GM21423 (cell line): ENCODE data around the gene TDRD3.

Experiments used
- ATAC-seq: cut with Tn5 transposase; IDR thresholded peaks from one replicate; pipeline ENCODE4 v1.9.1; 2021; ENCODE audit warnings: mild to moderate bottlenecking, moderate library complexity; ENCODE audit not compliant: unreplicated experiment

Gene TDRD3

DNA sequence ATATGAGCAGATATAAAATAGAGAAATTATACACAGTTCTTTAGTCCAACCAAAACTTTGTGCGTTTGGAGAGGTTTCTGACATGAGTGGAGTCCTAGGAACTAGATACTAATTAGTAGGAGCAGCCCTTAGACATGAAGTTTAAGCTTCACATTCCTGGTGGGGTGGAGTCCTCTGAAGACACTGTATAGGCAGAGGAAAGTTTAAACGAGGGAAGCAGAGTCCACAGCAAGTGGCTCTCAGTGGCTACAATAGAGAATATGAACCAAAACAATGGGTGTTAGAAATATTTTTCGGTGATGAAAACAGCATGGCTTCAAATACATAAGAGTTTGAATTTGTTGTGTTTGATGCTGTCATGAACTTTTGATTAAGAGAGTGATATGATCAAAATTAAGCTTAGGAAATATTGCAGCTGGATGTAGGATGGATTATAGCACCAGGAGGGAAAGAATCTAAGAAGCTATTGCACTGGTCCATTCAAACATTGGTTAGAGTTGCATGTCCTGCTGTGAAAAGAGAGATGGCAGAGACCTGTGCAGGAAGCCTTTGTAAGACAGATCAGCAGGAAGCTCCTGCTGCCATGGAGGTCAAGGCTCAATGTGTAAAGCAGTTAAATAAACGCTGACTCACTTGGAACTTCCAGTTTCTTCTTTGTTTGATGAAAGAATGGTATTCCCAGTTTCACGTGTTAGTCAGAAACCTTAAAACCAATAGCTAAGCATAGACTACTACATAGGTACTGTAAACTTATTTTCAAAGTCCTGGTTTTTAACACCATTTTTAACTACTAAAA is 175.2 kb downstream of the TDRD3 start:
- ATAC-seq = no peak

DNA sequence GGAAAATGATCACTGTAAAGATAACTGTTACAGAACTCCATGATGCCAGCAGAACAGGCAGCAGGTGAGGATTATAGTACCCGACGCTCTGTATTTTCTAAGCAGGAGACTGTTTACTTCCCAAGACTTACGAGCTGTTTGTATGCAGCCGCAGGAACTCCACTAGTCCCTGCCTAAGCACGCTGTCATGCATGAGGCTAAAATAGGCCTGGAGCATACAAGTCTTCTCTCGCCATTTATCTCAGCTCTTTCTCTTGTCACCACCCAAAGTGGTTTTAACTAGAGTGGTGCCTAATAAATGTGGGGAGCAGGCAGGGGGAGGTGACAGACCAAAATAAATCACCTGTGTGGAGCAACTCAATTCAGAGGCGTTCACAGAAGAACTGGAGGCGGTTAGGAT is 175.8 kb downstream of the TDRD3 start:
- no peak for ATAC-seq

DNA sequence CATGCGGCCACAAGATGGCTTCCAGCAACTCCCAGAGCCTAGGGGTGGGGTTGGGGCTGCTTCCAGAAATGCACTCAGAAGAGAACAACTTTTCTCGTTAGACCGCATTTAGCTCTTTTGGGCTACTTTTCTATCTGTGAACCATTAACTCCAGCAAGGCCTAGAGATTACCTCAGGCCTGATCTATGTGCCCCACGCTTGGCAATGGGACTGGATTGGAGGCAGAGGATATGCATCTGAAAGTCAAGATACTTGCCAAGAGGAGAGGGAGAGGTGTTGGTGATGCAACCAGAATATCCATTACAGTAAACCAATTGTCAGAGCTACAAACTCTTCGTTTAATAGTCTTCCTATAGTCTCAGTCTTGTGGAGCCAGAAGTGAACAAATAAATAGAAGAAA is 177.7 kb downstream of the TDRD3 start:
- ATAC-seq = no peak

DNA sequence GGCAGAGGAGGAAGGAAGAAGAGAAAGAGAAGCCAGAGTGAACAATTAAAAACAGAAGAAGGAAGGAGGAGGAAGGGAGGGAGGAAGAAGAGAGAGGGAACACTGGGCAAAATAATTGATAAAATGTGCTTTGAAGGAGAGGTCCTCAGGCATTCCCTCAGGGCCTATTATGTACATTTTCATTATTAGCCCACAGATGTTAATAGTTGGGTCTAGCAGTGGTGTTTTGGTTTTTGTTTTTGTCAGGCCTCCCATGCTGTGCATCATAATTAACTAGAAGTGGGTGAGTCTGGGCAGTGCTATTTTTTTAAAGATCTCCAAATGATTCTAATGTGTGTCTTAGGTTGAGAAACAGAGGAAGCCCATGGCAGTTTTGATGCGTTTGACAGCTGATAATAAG is 178.1 kb downstream of the TDRD3 start:
- no peak for ATAC-seq

DNA sequence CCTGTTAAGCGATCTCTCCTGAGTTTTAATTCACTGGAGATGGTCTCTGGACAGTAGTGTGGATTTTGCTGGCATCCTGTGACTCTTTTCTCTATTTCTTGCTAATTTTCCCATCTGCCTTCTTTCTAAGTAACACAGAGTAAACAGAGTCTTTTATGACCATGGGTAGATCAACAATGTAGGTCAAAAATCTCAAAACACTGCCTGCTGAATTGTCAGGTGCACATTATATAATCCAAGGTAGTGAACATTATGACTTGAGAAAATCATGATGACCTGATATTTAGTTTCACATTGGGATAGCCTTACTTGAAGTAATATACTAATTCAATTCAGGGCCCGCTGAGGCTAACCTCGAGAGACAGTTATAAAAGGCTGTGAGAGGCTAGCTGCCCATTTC is 180.7 kb downstream of the TDRD3 start:
- no peak for ATAC-seq

DNA sequence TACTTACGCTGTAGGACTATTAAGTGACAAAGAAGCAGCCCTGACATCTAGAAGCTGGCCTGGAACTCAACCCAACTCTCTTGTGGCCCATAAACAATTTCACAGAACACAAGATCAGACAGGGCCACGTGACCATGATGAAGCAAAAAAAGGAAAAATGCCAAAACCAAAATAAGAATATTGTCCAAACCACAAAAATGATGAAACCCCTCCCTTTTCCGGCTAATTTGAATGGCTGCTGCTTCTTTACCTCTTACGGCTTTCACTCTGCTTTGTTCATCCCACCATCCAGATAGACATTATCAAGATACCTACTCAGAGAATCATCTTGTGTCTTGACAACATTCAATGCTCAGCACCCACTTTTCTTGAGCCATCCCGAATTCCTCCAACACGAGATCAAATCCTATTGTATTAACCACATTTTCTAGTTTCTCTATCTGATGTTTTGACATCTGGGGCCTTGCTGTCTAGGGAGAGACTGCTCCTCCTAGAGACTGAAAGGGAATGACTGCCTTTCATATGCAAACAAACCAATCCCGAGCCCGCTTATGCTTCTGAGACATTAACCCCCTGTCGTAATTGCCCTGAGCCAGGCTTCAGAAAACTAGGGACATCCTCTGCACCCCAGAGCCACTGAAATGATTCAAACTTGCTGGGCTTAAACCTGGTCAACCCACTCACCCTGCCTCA is 186.3 kb downstream of the TDRD3 start:
- ATAC-seq = no peak

DNA sequence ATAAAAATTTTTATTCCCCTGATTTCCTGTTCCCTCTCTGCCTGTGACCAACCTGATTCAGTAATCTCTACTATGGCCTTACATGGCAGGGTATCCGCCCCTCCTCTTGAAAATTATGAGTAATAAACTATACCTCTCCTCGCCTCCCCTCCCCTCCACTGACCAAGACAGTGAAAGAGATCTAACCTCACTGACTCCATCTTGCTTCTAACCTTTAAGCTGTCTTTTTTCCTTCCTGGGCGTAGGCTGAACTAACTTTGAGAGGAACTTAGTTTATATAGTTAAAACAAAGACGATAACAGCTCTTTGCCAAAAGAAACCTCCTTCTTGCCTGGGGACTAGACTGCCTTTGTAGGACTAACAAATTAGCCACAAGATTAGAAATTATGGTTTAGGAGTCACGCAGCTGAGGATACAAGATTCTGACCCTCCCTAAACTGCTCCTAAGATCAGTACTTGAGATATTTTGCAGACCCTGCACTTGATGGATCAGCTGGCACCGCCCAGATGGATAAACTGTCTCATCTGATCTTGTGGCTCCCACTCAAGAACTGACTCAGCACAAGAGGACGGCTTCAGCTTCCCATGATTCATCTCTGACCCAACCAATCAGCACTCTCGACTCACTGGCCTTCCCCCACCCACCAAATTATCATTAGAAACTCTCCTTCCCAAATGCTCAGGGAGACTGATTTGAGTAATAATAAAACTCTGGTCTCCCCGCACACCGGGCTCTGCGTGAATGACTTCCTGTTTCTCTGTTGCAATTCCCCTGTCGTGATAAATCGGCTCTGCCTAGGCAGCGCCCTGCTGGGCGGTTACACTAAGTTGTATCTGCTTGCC is 187.1 kb downstream of the TDRD3 start:
- ATAC-seq = no peak

DNA sequence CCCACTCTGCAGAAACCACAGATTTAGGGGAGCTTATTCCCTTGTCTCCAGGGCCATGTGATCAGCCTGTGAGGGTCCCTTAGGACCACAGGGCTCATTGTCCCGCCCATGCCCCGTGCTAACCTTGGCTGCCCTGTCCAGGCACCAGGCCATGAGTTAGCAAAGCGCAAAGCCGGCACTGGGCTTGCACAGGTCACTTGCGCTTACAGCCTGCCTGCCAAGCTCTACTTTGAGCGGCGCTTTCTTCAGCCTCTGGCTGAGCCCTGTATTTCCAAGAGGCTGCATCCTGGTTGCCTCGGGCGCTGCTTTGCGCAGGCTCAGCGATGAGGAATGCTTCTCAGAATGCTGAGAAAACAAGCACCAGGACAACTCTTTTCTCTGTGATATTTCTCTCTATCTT is 188.0 kb downstream of the TDRD3 start:
- ATAC-seq = no peak

DNA sequence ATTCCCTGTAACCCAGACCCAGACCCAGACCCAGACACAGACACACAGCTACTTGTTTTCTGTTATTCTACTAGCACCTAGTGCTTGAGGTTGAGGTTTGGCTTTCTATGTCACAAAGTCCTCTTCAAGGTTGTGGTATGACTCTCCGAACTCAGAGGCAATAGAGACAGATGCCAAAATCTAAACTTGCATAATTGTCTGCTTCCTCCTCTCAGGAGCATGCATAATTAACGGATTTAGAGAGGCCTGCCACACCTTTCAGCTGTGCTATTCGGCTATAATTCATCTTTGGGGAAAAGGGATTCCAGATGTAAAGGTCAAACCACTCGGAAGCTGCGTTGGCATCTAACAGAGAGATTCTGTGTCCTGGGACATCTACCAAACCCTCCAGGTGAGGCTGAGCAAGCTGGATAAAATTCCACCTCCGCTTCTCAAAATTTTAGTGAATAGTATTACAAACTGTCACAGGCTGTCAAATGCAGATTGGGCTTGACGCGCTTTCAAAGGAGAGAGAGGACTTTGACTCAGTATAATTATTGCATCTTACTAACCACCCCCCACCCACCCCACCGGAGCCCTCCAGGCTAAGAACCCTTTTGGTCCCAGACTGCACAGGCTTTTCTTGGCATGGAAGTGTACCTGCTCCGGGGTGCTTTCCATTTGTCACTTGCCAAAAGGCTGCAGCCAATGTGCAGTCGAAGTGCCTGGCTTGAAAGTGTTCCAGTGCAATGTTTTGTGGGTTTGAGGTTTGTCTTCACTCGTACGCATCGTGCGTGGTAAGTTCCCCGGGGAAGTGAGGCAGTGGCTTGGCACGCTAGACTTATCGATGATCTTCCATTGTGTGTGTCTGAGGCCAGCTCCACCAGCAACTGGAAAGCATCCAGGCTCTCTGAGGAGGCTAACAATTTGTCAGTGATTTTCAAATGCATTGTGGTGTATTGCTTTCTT is 194.1 kb downstream of the TDRD3 start:
- ATAC-seq = no peak

DNA sequence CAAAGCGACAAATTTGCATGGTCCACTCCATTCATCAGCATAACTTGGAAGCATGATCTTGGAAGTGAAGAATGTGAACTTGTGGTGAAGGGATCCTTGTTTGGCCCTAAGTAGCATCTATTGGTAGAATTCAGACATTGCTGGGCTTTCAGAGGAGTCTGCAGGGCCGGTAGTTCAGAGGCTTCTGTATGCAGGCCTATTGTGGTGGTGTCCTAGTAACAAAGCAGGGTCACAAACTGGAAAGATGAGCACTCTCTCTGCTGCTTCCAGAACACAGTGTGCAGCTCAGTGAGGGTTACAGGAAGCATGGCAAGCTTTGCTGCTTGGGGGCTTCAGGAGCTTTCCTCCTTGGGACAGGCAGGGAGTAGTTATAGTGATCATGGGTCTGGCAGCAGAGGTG is 206.0 kb downstream of the TDRD3 start:
- no peak for ATAC-seq

DNA sequence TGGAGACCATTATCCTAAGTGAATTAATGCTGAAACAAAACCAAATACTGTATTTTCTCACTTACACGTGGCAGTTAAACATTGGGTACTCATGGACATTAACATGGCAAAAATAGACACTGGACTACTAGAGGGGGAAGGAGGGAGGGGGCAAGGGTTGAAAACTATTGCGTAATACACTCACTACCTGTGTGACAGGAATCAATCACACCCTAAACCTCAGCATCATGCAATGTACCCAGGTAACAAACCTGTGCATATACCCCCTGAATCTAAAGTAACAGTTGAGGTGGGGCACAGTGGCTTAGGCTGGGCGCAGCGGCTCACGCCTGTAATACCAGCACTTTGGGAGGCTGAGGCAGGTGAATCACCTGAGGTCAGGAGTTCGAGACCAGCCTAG is 207.0 kb downstream of the TDRD3 start:
- no peak for ATAC-seq

DNA sequence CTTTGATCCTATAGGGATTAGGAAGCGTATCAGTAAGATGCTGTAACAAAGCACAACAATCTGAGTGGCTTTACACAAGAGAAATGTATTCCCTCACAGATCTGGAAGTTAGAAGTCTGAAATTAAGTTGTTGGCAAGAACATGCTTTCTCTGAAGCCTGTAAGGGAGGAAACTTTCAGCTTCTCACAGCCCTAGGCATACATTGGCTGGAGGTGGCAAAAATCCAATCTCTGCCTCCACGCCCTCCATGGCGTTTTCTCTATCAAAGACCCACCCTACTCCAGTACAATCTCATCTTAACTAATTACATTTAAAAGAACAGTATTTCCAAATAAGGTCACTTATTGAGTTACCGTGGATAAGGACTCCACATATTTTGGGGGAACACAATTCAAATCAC is 211.9 kb downstream of the TDRD3 start:
- no peak for ATAC-seq

DNA sequence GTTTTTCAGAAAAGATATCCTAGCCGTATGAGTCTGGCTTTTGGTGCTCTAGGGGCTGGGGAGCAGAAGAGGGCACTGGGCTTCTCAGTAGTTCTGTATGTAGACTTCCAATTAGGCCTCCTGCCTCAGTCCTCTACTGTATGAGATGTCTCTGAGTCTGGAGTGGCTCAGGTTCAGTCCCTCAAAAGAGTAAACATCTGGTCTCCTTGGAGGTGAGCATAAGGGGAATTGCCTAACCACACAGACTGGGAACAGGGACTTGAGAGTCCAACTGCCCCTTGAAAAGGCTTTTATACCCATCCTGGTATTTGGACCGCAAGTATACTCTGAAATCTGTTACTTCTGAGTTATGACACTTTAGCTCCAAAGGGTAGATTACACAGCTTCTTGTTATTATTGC is 214.5 kb downstream of the TDRD3 start:
- no peak for ATAC-seq

DNA sequence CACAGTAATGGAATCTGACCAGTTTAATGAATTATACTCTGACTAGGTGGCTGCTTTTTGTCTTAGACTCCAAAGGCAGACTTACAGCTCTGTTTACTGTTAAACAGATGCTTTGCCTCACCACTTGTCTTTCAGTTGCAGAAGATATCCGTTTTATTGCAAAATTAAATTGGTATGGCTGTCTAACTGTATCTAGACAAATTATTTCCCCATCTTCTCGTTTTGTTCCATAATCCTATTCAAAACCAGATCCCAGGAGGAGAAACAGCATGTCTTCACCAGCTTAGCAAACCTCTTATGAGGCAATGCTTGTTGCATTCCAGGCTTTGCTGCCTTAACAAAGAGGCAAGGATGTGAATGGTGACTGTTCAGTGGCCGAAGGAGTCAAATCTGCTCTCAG is 215.6 kb downstream of the TDRD3 start:
- no peak for ATAC-seq

DNA sequence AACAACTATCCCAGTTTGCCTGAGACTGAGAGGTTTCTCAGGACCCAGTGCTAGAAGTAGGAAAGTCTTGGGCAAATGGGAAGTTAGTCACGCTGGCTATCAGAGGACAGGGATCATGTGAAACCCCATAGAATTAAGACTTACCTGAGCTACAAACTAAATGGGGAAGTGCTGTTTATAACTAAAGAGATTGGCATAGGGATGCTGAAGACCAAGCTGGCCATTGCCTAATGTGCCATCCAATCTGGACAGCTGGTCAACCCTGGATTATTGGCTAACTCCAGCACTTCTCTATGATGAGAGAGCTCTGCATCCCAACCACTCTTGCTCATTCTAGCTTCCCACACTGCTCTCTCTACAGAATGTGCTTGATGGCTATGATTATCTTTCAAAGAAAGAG is 216.1 kb downstream of the TDRD3 start:
- no peak for ATAC-seq

DNA sequence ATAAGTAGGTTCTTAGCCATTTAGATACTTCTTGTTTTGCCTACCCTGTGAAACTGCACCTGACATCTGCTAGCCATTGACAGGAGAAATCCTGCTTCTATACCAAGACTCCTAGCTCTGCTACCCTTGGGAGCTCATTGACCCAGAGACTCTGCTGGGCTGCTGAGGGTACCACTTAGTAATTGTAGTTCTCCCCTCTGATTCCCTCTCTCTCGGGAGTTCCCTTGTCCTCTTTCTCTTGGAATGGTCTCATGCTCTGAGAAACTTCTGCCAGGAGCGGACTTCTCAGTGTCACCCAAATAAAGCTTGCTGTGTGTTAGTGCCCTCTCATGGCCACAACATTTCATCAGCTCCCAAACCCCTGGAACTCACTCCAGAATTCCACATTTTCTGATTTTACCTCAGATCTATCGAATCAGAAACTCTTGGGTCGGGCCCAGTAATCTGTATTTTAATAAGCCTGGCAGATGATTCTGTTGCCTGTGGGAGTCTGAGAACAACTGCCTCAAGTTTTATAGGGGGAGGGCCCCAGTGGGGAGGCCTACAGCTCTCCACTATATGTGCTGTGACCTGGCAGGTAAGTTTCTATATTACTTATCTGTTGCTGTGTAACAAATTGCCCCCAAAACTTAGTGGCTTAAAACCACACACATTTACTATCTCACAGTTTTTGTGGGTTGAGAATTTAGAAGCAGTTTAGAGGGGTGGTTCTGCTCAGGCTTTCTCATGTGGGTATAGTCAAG is 221.1 kb downstream of the TDRD3 start:
- ATAC-seq = no peak

DNA sequence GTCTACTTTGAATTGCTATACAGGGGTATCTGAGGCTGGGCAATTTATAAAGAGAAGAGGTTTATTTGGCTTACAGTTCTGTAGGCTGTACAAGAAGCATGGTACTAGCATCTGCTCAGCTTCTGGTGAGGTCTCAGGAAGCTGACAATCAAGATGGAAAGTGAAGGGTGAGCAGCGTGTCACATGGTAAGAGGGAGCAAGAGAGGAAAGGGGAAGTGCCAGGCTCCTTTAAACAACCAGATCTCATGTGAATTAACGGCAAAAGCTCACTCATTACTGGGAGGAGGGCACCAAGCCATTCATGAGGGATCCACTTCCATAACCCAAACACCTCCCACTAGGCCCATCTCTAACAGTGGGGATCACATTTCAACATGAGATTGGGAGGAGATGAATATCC is 222.4 kb downstream of the TDRD3 start:
- ATAC-seq = no peak

DNA sequence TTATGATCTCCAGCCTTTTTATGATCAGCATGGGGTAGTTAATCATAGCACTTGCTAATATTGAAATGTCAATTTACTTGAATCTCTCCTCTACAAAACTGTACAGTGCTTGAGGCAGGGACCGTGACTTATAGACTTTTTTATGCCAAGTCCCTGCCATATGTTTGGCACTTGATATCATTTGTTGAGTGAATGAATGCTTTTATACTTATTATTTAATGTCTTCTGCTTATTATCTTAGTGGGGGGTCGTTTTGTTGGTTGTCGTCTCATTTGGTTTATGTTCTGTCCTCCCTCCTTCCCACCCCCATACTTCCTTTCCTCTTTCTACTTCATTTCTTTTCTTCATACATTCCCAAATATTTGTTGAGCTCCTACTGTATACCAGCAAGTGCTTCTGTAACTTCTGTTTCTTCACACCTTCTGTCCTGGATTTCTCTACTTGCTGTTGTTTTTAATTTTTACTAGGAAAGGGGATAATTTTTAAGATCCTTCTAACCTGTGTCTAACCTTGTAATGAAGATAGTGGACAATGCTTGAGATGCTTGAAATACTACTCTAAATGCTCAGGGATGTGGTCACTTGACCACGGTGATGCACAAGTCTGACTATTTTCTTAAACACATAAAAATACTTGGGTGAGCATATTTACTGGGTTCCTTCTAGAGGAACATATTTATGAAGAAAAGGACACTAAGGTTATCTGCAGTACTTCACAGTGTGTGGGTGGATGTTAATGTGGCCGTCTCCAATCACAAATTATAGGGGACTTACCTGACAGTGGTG is 223.8 kb downstream of the TDRD3 start:
- no peak for ATAC-seq

DNA sequence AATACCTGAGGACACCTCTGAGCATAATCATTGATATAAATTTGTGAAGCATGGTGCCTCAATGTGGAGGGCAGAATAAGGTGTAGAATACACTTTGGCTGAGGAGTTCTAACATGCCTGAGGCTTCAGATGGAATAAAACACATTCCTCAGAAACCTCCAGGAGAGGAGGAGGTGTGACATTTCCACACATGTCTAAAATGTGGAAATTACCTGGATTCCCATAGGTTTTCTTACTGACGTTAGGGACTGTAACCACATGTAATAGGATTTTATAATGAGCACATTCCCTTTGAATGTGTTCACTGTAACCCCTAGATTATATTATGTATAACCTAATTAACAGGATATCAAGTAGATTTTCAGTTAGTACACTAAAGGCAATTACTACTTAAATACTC is 226.1 kb downstream of the TDRD3 start:
- no peak for ATAC-seq
